Spleen (tissue), 11 donors: Measurements from ENCODE around the gene AHRR. TPM values are rescaled to one million over a fixed set of nuclear protein-coding genes. Genes with fewer than 3 reads are reported as not detected.

Experiments used
- DNase-seq: peaks from one replicate; pipeline ENCODE4 v3.0.0-alpha.2; 2020
- H3K27ac ChIP-seq, 8 donors: fragments of 200-600 bp; sonication (generic) in 7 of 8; 1 replicate in 4 of 8; 2 replicates in 4 of 8; pipeline versions ENCODE4 v1.5.0 to v1.8.0; 2016 to 2021; ENCODE audit warnings: inconsistent platforms in 4 of 8, mild to moderate bottlenecking in 4 of 8, moderate library complexity in 1 of 8
- H3K27me3 ChIP-seq, 7 donors: fragments of 200-600 bp; sonication (generic) in 6 of 7; replicated peaks in 1 of 7; 1 replicate in 4 of 7; 2 replicates in 3 of 7; pipeline versions ENCODE4 v1.5.0 to v1.8.0; 2016 to 2021; ENCODE audit warnings: inconsistent platforms in 3 of 7, mild to moderate bottlenecking in 1 of 7
- H3K36me3 ChIP-seq, 6 donors: fragments of 200-600 bp; sonication (generic) in 5 of 6; 1 replicate in 4 of 6; 2 replicates in 2 of 6; pipeline versions ENCODE4 v1.5.0 to v1.8.0; 2016 to 2021; ENCODE audit warnings: inconsistent platforms in 2 of 6
- H3K4me1 ChIP-seq, 6 donors: fragments of 200-600 bp; sonication (generic) in 5 of 6; 1 replicate in 3 of 6; 2 replicates in 3 of 6; pipeline versions ENCODE4 v1.5.0 to v1.8.0; 2016 to 2021; ENCODE audit warnings: inconsistent platforms in 3 of 6
- H3K4me3 ChIP-seq, 8 donors: fragments of 200-600 bp; sonication (generic) in 7 of 8; 1 replicate in 4 of 8; 2 replicates in 4 of 8; pipeline versions ENCODE4 v1.5.0 to v1.8.0; 2016 to 2021; ENCODE audit warnings: inconsistent platforms in 4 of 8, mild to moderate bottlenecking in 4 of 8, moderate library complexity in 2 of 8
- H3K9me3 ChIP-seq, 8 donors: fragments of 200-600 bp; sonication (generic) in 7 of 8; 1 replicate in 4 of 8; 2 replicates in 4 of 8; pipeline versions ENCODE4 v1.5.0 to v1.8.0; 2016 to 2021; ENCODE audit warnings: inconsistent platforms in 4 of 8
- POLR2A ChIP-seq, 3 donors: fragments of 450-650 bp; IDR thresholded peaks; one replicate each; pipeline ENCODE4 v1.5.1; 2017; ENCODE audit warnings: antibody characterized with exemption in 3 of 3, mild to moderate bottlenecking in 1 of 3
- POLR2AphosphoS5 ChIP-seq, 3 donors: sonication (generic); formaldehyde crosslinking; IDR thresholded peaks; one replicate each; pipeline ENCODE4 v1.5.1; 2017; ENCODE audit warnings: antibody characterized with exemption in 3 of 3
- WGBS, 5 donors: extraction: QIAGEN DNeasy Blood & Tissue Kit in 3 of 5; methylation state at CpG; one replicate each; pipeline versions ENCODE4 v1.1.5 to v1.1.7; 2013 to 2018; 5-methylcytosine and 5-hydroxymethylcytosine counted together
- intact Hi-C: fragments of 100-400 bp; cut with DNase I; formaldehyde crosslinking; loops from one replicate; pipeline ENCODE4 v1.15.0; 2023; ENCODE audit warnings: low total_unique reads
- polyA plus RNA-seq, 3 donors: library from polyadenylated mRNA; stranded (reverse); fragments of 200-250 nt; gene quantifications; one replicate each; pipeline ENCODE4 v1.2.1, GENCODE V29; 2013
- total RNA-seq, 7 donors: library from RNA; depleted of rRNA in 3 of 7; stranded (reverse); fragments of >200 nt in 3 of 7; fragmentation: NEBNext Ultra II Directional in 4 of 7; extraction: Animal tissue kit (Norgen Biotek cat#: 25700) in 4 of 7; gene quantifications; one replicate each; pipeline versions ENCODE4 v1.1.0 to v1.2.1, GENCODE V29; 2016 to 2021
- TF ChIP-seq, protein P1 (sequence below), 11 experiments: fragments of 200-600 bp in 7 of 11; fragments of 450-650 bp in 4 of 11; sonication (generic) in 4 of 11; IDR thresholded peaks in 8 of 11; conservative IDR thresholded peaks in 3 of 11; 1 replicate in 7 of 11; 2 replicates in 4 of 11; pipeline versions ENCODE4 v1.4.0 to v1.8.0; 2016 to 2021; ENCODE audit warnings: antibody characterized with exemption in 11 of 11, inconsistent platforms in 4 of 11, mild to moderate bottlenecking in 1 of 11
- donor health status: healthy with polysubstance abuse.
- donor health status: DM: no; HTN: no; CAD: no; lungs with moderate emphysema.
- donor health status: DM: no; HTN: no; CAD: no.
- donor health status: Bipolar disorder and iron deficiency.
- donor health status: healthy.
- donor health status: DM: no; HTN: no; CAD: no.
- donor health status: DM: yes; HTN: yes; CAD: no.

AHRR gene
- total and polyA plus RNA-seq, 10 donors = 0.96 to 28.5 (median 13.2) TPM

DNA sequence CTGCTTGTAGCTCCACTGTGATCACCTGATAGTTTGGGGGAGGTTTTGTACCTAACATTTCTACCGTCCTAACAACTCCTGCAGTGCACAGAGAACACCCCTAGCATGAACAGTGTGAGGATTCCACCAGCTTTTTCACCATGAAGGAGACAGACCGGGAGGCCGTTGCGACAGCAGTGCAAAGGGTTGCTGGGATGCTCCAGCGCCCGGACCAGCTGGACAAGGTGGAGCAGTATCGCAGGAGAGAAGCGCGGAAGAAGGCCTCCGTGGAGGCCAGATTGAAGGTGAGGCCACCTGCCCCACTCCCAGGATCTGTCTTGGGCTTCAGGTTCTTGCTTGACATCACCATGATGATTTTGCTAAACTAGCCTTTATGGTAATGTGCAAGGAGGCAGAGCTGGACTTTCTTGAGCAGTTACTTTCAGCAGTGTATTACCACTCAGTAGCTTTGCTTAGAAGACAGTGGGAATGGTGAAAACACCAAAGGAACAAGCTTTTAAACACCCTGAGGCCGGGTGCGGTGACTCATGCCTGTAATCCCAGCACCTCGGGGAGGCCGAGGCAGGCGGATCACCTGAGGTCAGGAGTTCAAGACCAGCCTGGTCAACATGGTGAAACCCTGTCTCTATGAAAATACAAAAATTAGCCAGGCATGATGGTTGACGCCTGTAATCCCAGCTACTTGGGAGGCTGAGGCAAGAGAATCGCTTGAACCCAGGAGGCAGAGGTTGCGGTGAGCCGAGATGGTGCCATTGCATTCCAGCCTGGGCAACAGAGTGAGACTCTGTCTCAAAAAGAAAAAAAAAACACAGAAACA, 124.8 kb downstream of the AHRR start:
- 88 to 94% (median 90%) methylated on average over 17 to 19 of the region's 19 CpGs for WGBS, 5 donors
- Histone ChIP-seq H3K9me3 (peaks cover 0 to 9% (median 6%) of the 10 kb centered on the region in 8 donors), H3K27ac (no peak overlapping the region), H3K27me3 (no peaks in the 10 kb centered on the region), H3K36me3 (peaks cover 0 to 57% (median 44%) of the 10 kb centered on the region in 6 donors), H3K4me3 (no peak overlapping the region), H3K4me1 (peaks cover 14 to 76% (median 36%) of the 10 kb centered on the region in 6 donors)
- intact Hi-C loops = no loop called here
- peak; percentile 68 for DNase-seq
- TF ChIP-seq, protein P1, sequence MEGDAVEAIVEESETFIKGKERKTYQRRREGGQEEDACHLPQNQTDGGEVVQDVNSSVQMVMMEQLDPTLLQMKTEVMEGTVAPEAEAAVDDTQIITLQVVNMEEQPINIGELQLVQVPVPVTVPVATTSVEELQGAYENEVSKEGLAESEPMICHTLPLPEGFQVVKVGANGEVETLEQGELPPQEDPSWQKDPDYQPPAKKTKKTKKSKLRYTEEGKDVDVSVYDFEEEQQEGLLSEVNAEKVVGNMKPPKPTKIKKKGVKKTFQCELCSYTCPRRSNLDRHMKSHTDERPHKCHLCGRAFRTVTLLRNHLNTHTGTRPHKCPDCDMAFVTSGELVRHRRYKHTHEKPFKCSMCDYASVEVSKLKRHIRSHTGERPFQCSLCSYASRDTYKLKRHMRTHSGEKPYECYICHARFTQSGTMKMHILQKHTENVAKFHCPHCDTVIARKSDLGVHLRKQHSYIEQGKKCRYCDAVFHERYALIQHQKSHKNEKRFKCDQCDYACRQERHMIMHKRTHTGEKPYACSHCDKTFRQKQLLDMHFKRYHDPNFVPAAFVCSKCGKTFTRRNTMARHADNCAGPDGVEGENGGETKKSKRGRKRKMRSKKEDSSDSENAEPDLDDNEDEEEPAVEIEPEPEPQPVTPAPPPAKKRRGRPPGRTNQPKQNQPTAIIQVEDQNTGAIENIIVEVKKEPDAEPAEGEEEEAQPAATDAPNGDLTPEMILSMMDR (IDR thresholded peaks at IDR 0.05 in 8 of 11, conservative IDR thresholded peaks at IDR 0.05 in 3 of 11) = no peak
- no peak for TF ChIP-seq POLR2A (IDR thresholded peaks at IDR 0.05)
- TF ChIP-seq POLR2AphosphoS5 (IDR thresholded peaks at IDR 0.05) = no peak

DNA sequence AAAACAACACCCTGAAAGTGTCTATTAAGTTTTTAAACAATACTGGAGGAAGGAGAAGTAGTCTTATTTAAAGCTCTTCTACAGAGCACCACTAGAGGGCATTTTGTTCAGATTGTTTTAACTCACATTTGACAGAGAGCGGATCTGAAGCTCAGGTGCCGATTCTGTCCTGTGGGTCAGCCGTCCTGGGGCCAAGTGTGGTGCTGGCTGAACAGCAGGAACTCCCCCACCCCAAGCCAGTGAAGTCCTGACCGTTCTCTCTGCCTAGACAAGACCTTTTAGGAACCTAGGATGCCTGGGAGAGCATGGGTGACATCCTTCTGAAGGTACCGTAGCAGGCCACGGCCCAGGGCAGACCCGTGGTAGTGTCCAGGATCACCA, 125.4 kb downstream of the AHRR start:
- TF ChIP-seq POLR2A (IDR thresholded peaks at IDR 0.05) = no peak
- TF ChIP-seq, protein P1 (IDR thresholded peaks at IDR 0.05 in 8 of 11, conservative IDR thresholded peaks at IDR 0.05 in 3 of 11) = peak in 9 of 11 experiments; percentile 32 to 67 (median 55)
- Histone ChIP-seq H3K4me3 (no peak overlapping the region), H3K9me3 (peaks cover 0 to 15% (median 12%) of the 10 kb centered on the region in 8 donors), H3K27ac (no peak overlapping the region), H3K4me1 (peaks cover 14 to 72% (median 33%) of the 10 kb centered on the region in 6 donors), H3K27me3 (no peaks in the 10 kb centered on the region), H3K36me3 (peaks cover 0 to 63% (median 50%) of the 10 kb centered on the region in 6 donors)
- peak; percentile 74 for DNase-seq
- 51 to 70% (median 61%) methylated on average over 7 of the region's 7 CpGs for WGBS, 5 donors
- intact Hi-C loops = no loop called here

DNA sequence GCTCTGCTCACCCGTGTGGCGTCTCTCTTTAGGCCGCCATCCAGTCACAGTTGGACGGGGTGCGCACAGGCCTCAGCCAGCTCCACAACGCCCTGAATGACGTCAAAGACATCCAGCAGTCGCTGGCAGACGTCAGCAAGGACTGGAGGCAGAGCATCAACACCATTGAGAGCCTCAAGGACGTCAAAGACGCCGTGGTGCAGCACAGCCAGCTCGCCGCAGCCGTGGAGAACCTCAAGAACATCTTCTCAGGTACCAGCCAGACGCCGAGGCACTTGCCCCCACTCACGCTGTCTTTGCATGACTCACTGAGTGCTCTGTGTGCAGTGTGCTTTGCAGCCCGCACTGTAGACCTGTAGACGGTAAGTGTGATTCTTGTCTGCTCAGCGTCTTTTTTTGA, 126.0 kb downstream of the AHRR start:
- Histone ChIP-seq H3K9me3 (peaks cover 0 to 22% (median 18%) of the 10 kb centered on the region in 8 donors), H3K4me1 (peaks cover 10 to 66% (median 26%) of the 10 kb centered on the region in 6 donors), H3K36me3 (peaks cover 0 to 69% (median 56%) of the 10 kb centered on the region in 6 donors), H3K27ac (peak overlapping the region in 3 of 8 donors; percentile 54 to 72 (median 70)), H3K4me3 (no peak overlapping the region), H3K27me3 (no peaks in the 10 kb centered on the region)
- intact Hi-C loops = no loop called here
- DNase-seq = peak; percentile 67
- 89 to 97% (median 95%) methylated on average over 20 to 21 of the region's 21 CpGs for WGBS, 5 donors
- no peak for TF ChIP-seq POLR2AphosphoS5 (IDR thresholded peaks at IDR 0.05)

DNA sequence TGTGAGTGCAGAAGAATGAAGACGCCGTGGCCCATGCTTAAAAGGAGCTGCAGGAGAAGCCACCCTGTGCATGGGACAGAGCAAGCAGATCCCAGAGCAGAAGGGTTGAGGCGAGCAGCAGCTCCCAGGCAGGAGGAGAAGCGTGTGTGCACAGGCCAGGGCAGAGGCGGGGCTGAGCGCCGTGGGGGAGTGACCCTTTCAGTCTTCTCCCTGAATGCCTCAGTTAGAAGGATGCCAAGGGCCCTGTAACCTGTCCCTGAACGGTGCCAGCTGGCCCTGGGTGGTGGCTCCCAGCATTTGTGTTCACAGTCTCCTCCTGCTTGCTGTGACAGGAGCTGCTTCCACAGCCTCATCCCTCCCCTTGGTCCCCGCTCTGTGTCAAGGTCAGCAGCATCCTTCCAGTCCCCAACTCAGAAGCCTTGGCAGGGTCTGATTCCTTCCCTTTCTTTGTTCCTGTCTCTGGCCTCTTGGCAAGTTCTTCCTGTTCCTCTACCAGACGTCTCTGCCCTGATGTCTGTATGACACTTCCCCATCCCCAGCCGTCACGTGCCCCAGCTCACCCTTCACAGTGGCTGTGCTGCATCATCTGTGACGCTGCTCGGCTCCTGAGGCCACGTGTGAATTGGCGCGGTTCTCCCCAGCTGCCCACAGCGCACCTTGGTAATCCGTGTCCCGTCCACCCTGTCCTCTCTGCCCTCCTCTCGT, 126.7 kb downstream of the AHRR start:
- H3K36me3 ChIP-seq = peaks cover 0 to 77% (median 63%) of the 10 kb centered on the region in 6 donors
- peaks cover 10 to 69% (median 24%) of the 10 kb centered on the region in 6 donors for H3K4me1 ChIP-seq
- intact Hi-C loops = no loop called here
- TF ChIP-seq POLR2AphosphoS5 (IDR thresholded peaks at IDR 0.05) = peak; percentile 59 to 69 (median 63)
- no peak for TF ChIP-seq POLR2A (IDR thresholded peaks at IDR 0.05)
- H3K4me3 ChIP-seq = no peak overlapping the region
- no peaks in the 10 kb centered on the region for H3K27me3 ChIP-seq
- peak overlapping the region in 5 of 8 donors; percentile 26 to 72 (median 55) for H3K27ac ChIP-seq
- WGBS, 5 donors = 70 to 82% (median 73%) methylated on average over 21 of the region's 21 CpGs
- DNase-seq = peak; percentile 89
- peaks cover 0 to 27% (median 22%) of the 10 kb centered on the region in 8 donors for H3K9me3 ChIP-seq

DNA sequence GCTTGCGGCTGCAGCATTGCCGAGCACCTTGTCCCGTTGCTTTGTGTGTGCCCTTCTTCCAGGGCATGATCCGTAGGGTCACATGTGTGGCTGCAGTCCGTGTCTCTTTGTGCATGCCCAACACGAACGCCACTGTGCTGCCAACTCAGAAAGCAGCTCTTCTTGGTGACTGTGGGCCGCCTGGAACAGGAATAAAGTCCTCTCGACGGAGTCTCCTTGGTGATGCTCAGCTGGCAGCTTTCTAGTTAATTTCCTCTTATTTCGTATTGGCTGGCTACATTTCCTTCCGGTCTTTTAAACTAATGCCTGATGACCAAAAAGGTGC, 127.2 kb downstream of the AHRR start:
- Histone ChIP-seq H3K27ac (peak overlapping the region in 4 of 8 donors; percentile 54 to 72 (median 62)), H3K27me3 (no peaks in the 10 kb centered on the region), H3K9me3 (peaks cover 0 to 27% (median 22%) of the 10 kb centered on the region in 8 donors), H3K36me3 (peaks cover 0 to 82% (median 68%) of the 10 kb centered on the region in 6 donors), H3K4me3 (no peak overlapping the region), H3K4me1 (peaks cover 7 to 68% (median 20%) of the 10 kb centered on the region in 6 donors)
- DNase-seq = no peak
- TF ChIP-seq POLR2A (IDR thresholded peaks at IDR 0.05) (no peak), POLR2AphosphoS5 (IDR thresholded peaks at IDR 0.05) (no peak)
- TF ChIP-seq, protein P1 (IDR thresholded peaks at IDR 0.05 in 8 of 11, conservative IDR thresholded peaks at IDR 0.05 in 3 of 11) = no peak
- intact Hi-C loops = no loop called here
- 81 to 92% (median 85%) methylated on average over 12 of the region's 12 CpGs for WGBS, 5 donors
